Inferior parietal cortex (tissue), 1 donor: Measurements from ENCODE around the gene WHAMM.
"Not testable (repeated sequence)": the region's sequence is repeated elsewhere in the genome, so short reads cannot be mapped to it uniquely, and the experiment has no call there.

Experiments
- DNase-seq: peaks from one replicate; pipeline ENCODE4 v3.0.0-alpha.2; 2016; ENCODE audit errors: extremely low spot score

WHAMM gene

GRCh38 chr15:82802497-82802896, 6.9 kb upstream of the WHAMM start:
- DNase-seq: peak; percentile 11

GRCh38 chr15:82803793-82804574, 5.4 kb upstream of the WHAMM start:
- no peak for DNase-seq

GRCh38 chr15:82804575-82804949, 4.9 kb upstream of the WHAMM start:
- DNase-seq: no peak

GRCh38 chr15:82805994-82806406, 3.4 kb upstream of the WHAMM start, which contains the start of gene FSD2:
TSS of gene FSD2 (minus strand) at chr15:82806069. CDS start at chr15:82787390, 18,679 bp downstream.
- no peak for DNase-seq

- no peak for DNase-seq
These were observed 1.4 kb upstream of the WHAMM start for GRCh38 chr15:82807920-82808633.

- no peak for DNase-seq
These were observed 790 bp upstream of the WHAMM start for GRCh38 chr15:82808634-82809041.

GRCh38 chr15:82810061-82810889, 847 bp downstream of the WHAMM start:
- peak; percentile 29 for DNase-seq

- DNase-seq: no peak
These were observed 1.5 kb downstream of the WHAMM start for GRCh38 chr15:82810890-82811426.

- DNase-seq: no peak
These were observed 3.6 kb downstream of the WHAMM start for GRCh38 chr15:82812994-82813393.

GRCh38 chr15:82820128-82820527, 10.7 kb downstream of the WHAMM start:
- DNase-seq: no peak

- not testable (repeated sequence) for DNase-seq
These were observed 12.0 kb downstream of the WHAMM start for GRCh38 chr15:82821396-82821795.

- DNase-seq: not testable (repeated sequence)
These were observed 12.4 kb downstream of the WHAMM start for GRCh38 chr15:82821851-82822250.

- no peak for DNase-seq
These were observed 13.6 kb downstream of the WHAMM start for GRCh38 chr15:82823049-82823448.

GRCh38 chr15:82828075-82828474, 18.6 kb downstream of the WHAMM start:
- DNase-seq: no peak

- DNase-seq: no peak
These were observed 19.8 kb downstream of the WHAMM start for GRCh38 chr15:82829234-82829633.

GRCh38 chr15:82830427-82831173, 21.2 kb downstream of the WHAMM start:
- DNase-seq: no peak

GRCh38 chr15:82831894-82832600, 22.6 kb downstream of the WHAMM start:
- no peak for DNase-seq

GRCh38 chr15:82832601-82833361, 23.4 kb downstream of the WHAMM start:
- no peak for DNase-seq

GRCh38 chr15:82833362-82833682, 23.9 kb downstream of the WHAMM start:
- no peak for DNase-seq

GRCh38 chr15:82835391-82835917, 26.0 kb downstream of the WHAMM start:
- no peak for DNase-seq
